H9 (cell line): ENCODE measurements around the gene GRHL3. TPM values are rescaled to one million over a fixed set of nuclear protein-coding genes. Genes with fewer than 3 reads are reported as not detected.

Source experiments
- DNase-seq: peaks from one replicate; pipeline ENCODE4 v3.0.0-alpha.2; 2017
- H2AFZ ChIP-seq: one replicate; pipeline ENCODE4 v1.6.1; 2013; ENCODE audit warnings: mild to moderate bottlenecking, low read length, control low read depth, moderate library complexity
- H2AK5ac ChIP-seq: 2 replicates; pipeline ENCODE4 v1.6.1; 2013; ENCODE audit warnings: low read length, control low read depth, mixed read lengths; ENCODE audit not compliant: insufficient read length
- H2BK120ac ChIP-seq: one replicate; pipeline ENCODE4 v1.6.1; 2013; ENCODE audit warnings: low read depth, mild to moderate bottlenecking, low read length, control low read depth, inconsistent platforms; ENCODE audit not compliant: poor library complexity, severe bottlenecking
- H2BK12ac ChIP-seq: 2 replicates; pipeline ENCODE4 v1.6.1; 2013; ENCODE audit warnings: low read length, control low read depth, mixed read lengths, low read depth; ENCODE audit not compliant: insufficient read length
- H2BK15ac ChIP-seq: 2 replicates; pipeline ENCODE4 v1.6.1; 2013; ENCODE audit warnings: low read depth, low read length, control low read depth
- H2BK20ac ChIP-seq: one replicate; pipeline ENCODE4 v1.6.1; 2013; ENCODE audit warnings: low read depth, mild to moderate bottlenecking, low read length, control low read depth, inconsistent platforms; ENCODE audit not compliant: poor library complexity, severe bottlenecking
- H2BK5ac ChIP-seq: 2 replicates; pipeline ENCODE4 v1.6.1; 2013; ENCODE audit warnings: low read length, control low read depth, mixed read lengths; ENCODE audit not compliant: insufficient read length
- H3K14ac ChIP-seq: 2 replicates; pipeline ENCODE4 v1.6.1; 2013; ENCODE audit warnings: low read length, control low read depth; ENCODE audit not compliant: insufficient read depth
- H3K18ac ChIP-seq: 2 replicates; pipeline ENCODE4 v1.6.1; 2013; ENCODE audit warnings: low read depth, mild to moderate bottlenecking, mixed read lengths, low read length, control low read depth; ENCODE audit not compliant: insufficient read length
- H3K23ac ChIP-seq: 2 replicates; pipeline ENCODE4 v1.6.1; 2013; ENCODE audit warnings: low read length, control low read depth, mixed read lengths, low read depth; ENCODE audit not compliant: insufficient read length
- H3K23me2 ChIP-seq: 2 replicates; pipeline ENCODE4 v1.6.1; 2013; ENCODE audit warnings: low read depth, mild to moderate bottlenecking, mixed read lengths, low read length, control low read depth; ENCODE audit not compliant: insufficient read length, poor library complexity, severe bottlenecking
- H3K27ac ChIP-seq: 2 replicates; pipeline ENCODE4 v1.5.1; 2013; ENCODE audit warnings: low read length, control low read depth, mixed read lengths, low read depth; ENCODE audit not compliant: insufficient read length
- H3K27me3 ChIP-seq: 2 replicates; pipeline ENCODE4 v1.6.1; 2013; ENCODE audit warnings: low read length, control low read depth, inconsistent platforms; ENCODE audit not compliant: insufficient read depth
- H3K4ac ChIP-seq: 2 replicates; pipeline ENCODE4 v1.6.1; 2013; ENCODE audit warnings: low read depth, mild to moderate bottlenecking, control low read depth, inconsistent platforms, low read length, moderate library complexity
- H3K4me1 ChIP-seq: 2 replicates; pipeline ENCODE4 v1.6.1; 2013; ENCODE audit warnings: low read length, control low read depth, inconsistent platforms; ENCODE audit not compliant: insufficient read depth
- H3K4me2 ChIP-seq: 2 replicates; pipeline ENCODE4 v1.6.1; 2013; ENCODE audit warnings: low read length, control low read depth, mixed read lengths; ENCODE audit not compliant: insufficient read length, insufficient read depth
- H3K56ac ChIP-seq: 2 replicates; pipeline ENCODE4 v1.6.1; 2013; ENCODE audit warnings: low read depth, mild to moderate bottlenecking, mixed read lengths, low read length, control low read depth; ENCODE audit not compliant: insufficient read length
- H3K79me1 ChIP-seq: 2 replicates; pipeline ENCODE4 v1.6.1; 2013; ENCODE audit warnings: low read depth, mild to moderate bottlenecking, moderate library complexity, low read length, control low read depth, inconsistent platforms; ENCODE audit not compliant: insufficient read depth, poor library complexity, severe bottlenecking
- H3K79me2 ChIP-seq: 2 replicates; pipeline ENCODE4 v1.6.1; 2013; ENCODE audit warnings: low read length, control low read depth, inconsistent platforms; ENCODE audit not compliant: insufficient read depth
- H3K9ac ChIP-seq: 2 replicates; pipeline ENCODE4 v1.6.1; 2013; ENCODE audit warnings: low read length, control low read depth, mixed read lengths; ENCODE audit not compliant: insufficient read length; ENCODE audit errors: extremely low read depth
- H3K9me3 ChIP-seq: one replicate; pipeline ENCODE4 v1.6.1; 2013; ENCODE audit warnings: low read depth, low read length, inconsistent platforms; ENCODE audit not compliant: control insufficient read depth
- H3T11ph ChIP-seq: one replicate; pipeline ENCODE4 v1.6.1; 2013; ENCODE audit warnings: mild to moderate bottlenecking, low read length, control low read depth, inconsistent platforms
- H4K20me1 ChIP-seq: one replicate; pipeline ENCODE4 v1.6.1; 2013; ENCODE audit not compliant: control insufficient read depth, insufficient read length, insufficient read depth
- H4K5ac ChIP-seq: 2 replicates; pipeline ENCODE4 v1.6.1; 2013; ENCODE audit warnings: low read depth, mild to moderate bottlenecking, mixed read lengths, low read length, control low read depth; ENCODE audit not compliant: insufficient read length
- H4K8ac ChIP-seq: replicated peaks from 2 replicates; pipeline ENCODE4 v1.6.1; 2013; ENCODE audit warnings: low read length, control low read depth, mixed read lengths, low read depth; ENCODE audit not compliant: insufficient read length
- H4K91ac ChIP-seq: 2 replicates; pipeline ENCODE4 v1.6.1; 2013; ENCODE audit warnings: low read depth, mild to moderate bottlenecking, moderate library complexity, mixed read lengths, low read length, control low read depth; ENCODE audit not compliant: insufficient read length
- H3K27ac Mint-ChIP-seq, 3 experiments: 2 replicates in 2 of 3; 3 replicates in 1 of 3; pipeline ENCODE4 v1.8.0; 2020 to 2021; ENCODE audit warnings: mixed read lengths in 3 of 3, mild to moderate bottlenecking in 1 of 3, moderate library complexity in 1 of 3
- H3K27me3 Mint-ChIP-seq: 2 replicates; pipeline ENCODE4 v1.8.0; 2021; ENCODE audit warnings: low read depth, mild to moderate bottlenecking, moderate library complexity, mixed read lengths
- H3K36me3 Mint-ChIP-seq, 3 experiments: 2 replicates in 2 of 3; 3 replicates in 1 of 3; pipeline ENCODE4 v1.8.0; 2020 to 2021; ENCODE audit warnings: low read depth in 3 of 3, mixed read lengths in 3 of 3; ENCODE audit not compliant: insufficient read depth in 1 of 3
- H3K4me1 Mint-ChIP-seq, 2 experiments: 2 replicates each; pipeline ENCODE4 v1.8.0; 2020; ENCODE audit warnings: mixed read lengths in 2 of 2
- H3K4me3 Mint-ChIP-seq, 2 experiments: 2 replicates in 1 of 2; 3 replicates in 1 of 2; pipeline ENCODE4 v1.8.0; 2020 to 2021; ENCODE audit warnings: mild to moderate bottlenecking in 2 of 2, mixed read lengths in 2 of 2, moderate library complexity in 1 of 2
- H3K9me3 Mint-ChIP-seq, 2 experiments: 2 replicates in 1 of 2; 3 replicates in 1 of 2; pipeline ENCODE4 v1.8.0; 2020; ENCODE audit warnings: mild to moderate bottlenecking in 2 of 2, mixed read lengths in 2 of 2, moderate library complexity in 1 of 2
- CTCF ChIP-seq: fragments of 200-600 bp; sonication (generic); conservative IDR thresholded peaks from 3 replicates; pipeline ENCODE4 v1.8.0; 2021; ENCODE audit warnings: antibody characterized with exemption, mild to moderate bottlenecking
- WGBS: extraction: QIAGEN DNeasy Blood & Tissue Kit; methylation state at CpG from one replicate; pipeline ENCODE4 v1.1.7; 2013; ENCODE audit warnings: missing lambda C conversion rate, low lambda C conversion rate, mixed read lengths; ENCODE audit not compliant: insufficient read length; ENCODE audit errors: extremely low coverage; 5-methylcytosine and 5-hydroxymethylcytosine counted together
- total RNA-seq: library from RNA; stranded (reverse); gene quantifications from 2 replicates; pipeline ENCODE4 v1.2.1, GENCODE V29; 2021

GRHL3 gene
- total RNA-seq, 1 experiment from 2014 or later, result 3.5 TPM

- no peak overlapping the region for H3K4me2 ChIP-seq
- H2BK12ac ChIP-seq, result no peak overlapping the region
- no peak overlapping the region for H2BK5ac ChIP-seq
- no peaks in the 10 kb centered on the region for H3K79me1 ChIP-seq
- H2BK120ac ChIP-seq, result no peak overlapping the region
- H4K8ac ChIP-seq, result no peak overlapping the region
- no peak overlapping the region for H3K27ac ChIP-seq
- no peaks in the 10 kb centered on the region for H3K27me3 ChIP-seq
- H3K27ac Mint-ChIP-seq, result no peak overlapping the region
- H3K4me1 ChIP-seq, result peaks cover 7% of the 10 kb centered on the region; the same call in 1 of the 2 replicates
- no peak overlapping the region for H4K5ac ChIP-seq
- H3K18ac ChIP-seq, result no peak overlapping the region
- no peak overlapping the region for H2BK15ac ChIP-seq
- H3K36me3 Mint-ChIP-seq, result no peaks in the 10 kb centered on the region
- no peaks in the 10 kb centered on the region; a peak in 1 of 5 replicates for H3K9me3 Mint-ChIP-seq
- no peak overlapping the region for H3K4me3 Mint-ChIP-seq
- no peak overlapping the region for H3T11ph ChIP-seq
- peaks cover 7% of the 10 kb centered on the region for H3K27me3 Mint-ChIP-seq
- H3K4ac ChIP-seq, result no peak overlapping the region
- H4K91ac ChIP-seq, result no peak overlapping the region
- no peaks in the 10 kb centered on the region for H3K23me2 ChIP-seq
- no peak overlapping the region for H3K9ac ChIP-seq
- no peaks in the 10 kb centered on the region for H3K79me2 ChIP-seq
- no peak overlapping the region for H3K23ac ChIP-seq
- no peak overlapping the region for H2BK20ac ChIP-seq
- no peak overlapping the region for H3K56ac ChIP-seq
- no peak for TF ChIP-seq CTCF
- H4K20me1 ChIP-seq, result no peaks in the 10 kb centered on the region
- no peak overlapping the region for H3K14ac ChIP-seq
- peaks cover 51 to 76% of the 10 kb centered on the region in 2 experiments for H3K4me1 Mint-ChIP-seq
- H3K9me3 ChIP-seq, result no peaks in the 10 kb centered on the region
- no peak overlapping the region for H2AFZ ChIP-seq
- no peak for DNase-seq
- no CpG with 5 or more reads among the region's 5 CpGs for WGBS
- no peak overlapping the region for H2AK5ac ChIP-seq
These were observed 19.3 kb downstream of the GRHL3 start for GRCh38 chr1:24338447-24338846.
